ENCODE results near the gene FAM174B.

DNA sequence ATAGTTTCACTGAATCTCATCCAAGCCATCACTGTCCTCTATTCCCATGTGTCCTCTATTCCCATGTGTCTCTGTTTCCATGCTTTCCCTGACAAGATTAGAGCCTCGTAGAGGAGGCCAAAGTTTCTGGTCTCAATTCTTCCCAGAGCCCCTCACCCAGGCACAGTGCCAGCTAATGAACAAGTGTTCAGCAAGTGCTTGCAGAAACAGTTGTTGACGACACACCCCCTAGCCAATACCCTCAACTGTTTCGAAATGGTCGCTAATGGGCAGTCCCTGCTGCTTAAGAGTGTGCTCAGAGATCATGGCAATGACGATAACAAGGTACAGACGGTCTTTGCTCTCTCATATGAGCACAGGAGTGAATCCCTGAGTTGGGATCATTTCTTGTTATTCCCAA, 73.4 kb downstream of the FAM174B start:
- TF ChIP-seq TAF1 (IDR thresholded peaks at IDR 0.05; ENCODE audit: low read depth) (no peak), USF1 (IDR thresholded peaks at IDR 0.05) (no peak), EGR1 (IDR thresholded peaks at IDR 0.05) (no peak), CEBPB (IDR thresholded peaks at IDR 0.05) (no peak), TEAD4 (IDR thresholded peaks at IDR 0.05) (no peak), REST (IDR thresholded peaks at IDR 0.05; ENCODE audit: low read depth) (no peak), RAD21 (IDR thresholded peaks at IDR 0.05; ENCODE audit: low read depth) (no peak), TCF12 (IDR thresholded peaks at IDR 0.05; ENCODE audit: low read depth) (no peak), FOXM1 (IDR thresholded peaks at IDR 0.05; ENCODE audit: borderline replicate concordance, low read depth) (no peak), EP300 (IDR thresholded peaks at IDR 0.05; ENCODE audit: borderline replicate concordance) (no peak), ZBTB7A (IDR thresholded peaks at IDR 0.05; ENCODE audit: low read depth) (no peak), YY1 (IDR thresholded peaks at IDR 0.05; ENCODE audit: low read depth) (no peak)
- TF ChIP-seq, protein P1, sequence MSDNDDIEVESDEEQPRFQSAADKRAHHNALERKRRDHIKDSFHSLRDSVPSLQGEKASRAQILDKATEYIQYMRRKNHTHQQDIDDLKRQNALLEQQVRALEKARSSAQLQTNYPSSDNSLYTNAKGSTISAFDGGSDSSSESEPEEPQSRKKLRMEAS (IDR thresholded peaks at IDR 0.05): no peak

All from Ishikawa (cell line).